Activated T-cell treated with anti-CD3 and anti-CD28 coated beads for 4 hours (primary cell): ENCODE data around the gene C3orf52.

Experiments used
- DNase-seq: peaks from one replicate; pipeline ENCODE4 v3.0.0-alpha.2; 2020

The C3orf52 gene

DNA sequence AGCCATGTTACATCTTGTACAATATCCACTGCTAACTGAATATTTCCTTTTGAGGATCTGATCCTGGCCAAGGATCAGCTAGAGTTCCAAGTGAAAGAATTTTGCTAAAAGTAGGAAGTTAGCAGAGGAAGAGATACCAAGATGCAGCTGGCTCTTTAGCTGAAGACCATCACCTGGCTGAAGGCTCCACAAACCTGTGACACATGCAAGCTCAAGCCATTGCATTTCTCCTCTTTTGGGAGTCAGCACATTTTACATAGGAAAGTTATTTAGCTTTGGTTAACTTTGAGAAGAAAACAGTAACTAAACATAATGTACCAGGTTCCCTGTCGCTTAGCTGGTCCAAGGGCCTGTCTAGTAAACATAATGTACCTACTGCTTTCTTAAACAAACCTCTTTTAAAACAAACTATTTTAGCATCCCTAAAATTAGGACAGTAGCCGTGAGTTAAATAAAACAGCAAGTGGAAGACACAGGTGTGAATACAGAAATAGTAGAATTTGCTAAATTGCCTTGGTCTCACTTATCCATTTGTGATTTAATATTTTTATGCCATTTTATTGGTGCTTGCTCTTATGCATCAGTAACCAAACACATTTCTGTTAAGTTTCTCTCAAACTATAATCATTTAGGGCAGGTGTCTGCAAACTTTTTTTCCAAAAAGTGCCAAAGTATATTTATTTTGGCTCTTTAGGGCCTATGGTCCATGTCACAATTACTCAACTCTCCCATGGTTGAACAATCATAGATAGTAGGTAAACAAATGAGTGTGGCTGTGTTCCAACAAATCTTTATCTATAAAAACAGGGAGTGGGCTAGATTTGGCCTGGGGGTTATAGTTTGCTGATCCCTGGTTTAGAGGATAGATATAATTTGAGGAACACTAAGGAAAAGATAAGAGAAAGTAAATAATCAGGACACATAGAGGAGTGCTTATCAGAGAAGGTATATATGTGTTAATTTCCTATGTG lies 35.7 kb downstream of the C3orf52 start:
- DNase-seq = no peak

DNA sequence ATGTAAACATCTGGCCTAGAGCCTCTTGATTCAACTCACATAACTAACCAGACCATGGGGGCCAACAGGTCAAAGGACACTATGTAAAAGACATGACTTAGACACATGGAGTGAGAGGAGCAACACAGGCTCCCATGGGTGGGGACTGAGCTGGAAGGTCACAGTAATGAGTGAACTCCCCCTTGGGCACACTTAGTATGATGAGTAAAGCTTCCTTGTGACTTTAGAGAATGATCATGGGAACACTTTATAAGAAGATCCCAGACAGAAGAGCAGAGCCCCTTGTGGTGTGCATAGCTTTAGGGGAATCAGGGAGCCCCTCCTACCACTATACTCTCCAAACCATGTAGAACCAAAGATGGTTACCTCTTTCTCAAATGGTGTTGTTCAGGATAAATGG lies 36.7 kb downstream of the C3orf52 start:
- no peak for DNase-seq

DNA sequence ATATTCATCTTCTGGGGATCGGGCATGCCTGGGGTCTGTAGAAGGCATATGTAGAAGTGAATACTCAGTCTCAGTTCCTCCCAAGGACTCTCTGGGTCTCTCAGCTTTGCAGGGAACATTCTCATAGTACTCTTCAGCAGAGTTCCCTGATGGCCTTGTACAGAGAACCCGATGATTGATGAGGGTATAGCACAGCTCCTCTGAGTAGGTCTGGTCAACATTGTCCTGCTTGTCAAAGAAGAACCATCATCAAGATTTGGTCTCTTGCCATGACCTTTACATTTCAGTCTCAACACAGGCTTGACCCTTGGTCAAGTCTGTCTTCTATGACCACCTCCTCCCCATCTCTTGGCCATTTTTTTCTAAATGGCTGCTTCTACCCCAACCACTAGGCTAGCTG lies 37.4 kb downstream of the C3orf52 start:
- no peak for DNase-seq

DNA sequence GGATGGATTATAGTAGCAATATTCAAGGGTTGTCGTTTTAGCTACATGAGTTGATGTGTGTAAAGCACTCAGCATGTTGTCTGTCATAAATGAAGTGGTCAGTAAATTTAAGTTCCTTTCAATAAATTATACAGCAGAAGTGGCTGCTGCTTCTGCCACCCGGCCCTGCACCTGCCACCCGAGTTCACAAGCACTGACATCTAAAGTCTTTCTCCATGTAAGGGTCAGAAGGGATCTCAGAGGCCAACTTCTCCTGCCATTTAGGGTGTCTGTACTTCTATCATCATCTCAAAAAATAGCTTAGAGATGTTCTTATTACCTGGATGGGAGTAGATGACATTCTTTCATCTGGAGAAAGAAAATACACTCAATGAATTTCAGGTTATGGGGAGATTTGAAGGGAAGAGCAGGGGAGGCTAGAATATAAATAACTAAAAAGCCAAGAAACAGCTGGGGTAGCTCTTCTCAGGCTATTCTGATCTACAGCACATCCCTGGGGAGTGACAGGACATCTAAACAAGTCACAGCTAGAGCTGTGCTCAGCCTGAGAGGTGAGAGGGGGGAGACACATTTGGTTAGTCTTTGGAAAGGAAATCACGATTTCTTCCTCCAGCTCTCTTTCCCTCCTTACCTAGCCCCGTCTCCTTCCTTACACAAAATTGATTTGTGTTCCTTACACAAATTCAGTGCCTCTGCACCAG lies 38.9 kb downstream of the C3orf52 start:
- no peak for DNase-seq

DNA sequence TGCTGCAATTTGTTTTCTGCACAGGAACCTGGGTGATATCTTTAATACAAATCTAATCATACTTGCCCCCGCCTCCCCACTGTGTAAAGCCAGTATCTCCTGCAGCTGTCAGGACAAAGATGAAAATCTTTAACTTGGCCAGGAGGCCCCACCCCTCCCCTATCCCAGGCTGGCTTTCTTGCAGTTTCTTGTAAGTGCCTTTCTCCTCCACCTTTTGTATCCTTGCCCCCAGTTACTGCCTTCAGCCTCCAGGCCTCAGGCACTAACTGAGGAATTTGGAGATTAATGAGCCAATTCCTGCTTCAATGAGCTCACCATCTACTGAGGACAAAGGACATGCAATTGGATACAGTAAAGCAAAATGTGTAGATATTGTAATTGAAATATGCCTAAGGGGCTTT lies 40.3 kb downstream of the C3orf52 start:
- no peak for DNase-seq

DNA sequence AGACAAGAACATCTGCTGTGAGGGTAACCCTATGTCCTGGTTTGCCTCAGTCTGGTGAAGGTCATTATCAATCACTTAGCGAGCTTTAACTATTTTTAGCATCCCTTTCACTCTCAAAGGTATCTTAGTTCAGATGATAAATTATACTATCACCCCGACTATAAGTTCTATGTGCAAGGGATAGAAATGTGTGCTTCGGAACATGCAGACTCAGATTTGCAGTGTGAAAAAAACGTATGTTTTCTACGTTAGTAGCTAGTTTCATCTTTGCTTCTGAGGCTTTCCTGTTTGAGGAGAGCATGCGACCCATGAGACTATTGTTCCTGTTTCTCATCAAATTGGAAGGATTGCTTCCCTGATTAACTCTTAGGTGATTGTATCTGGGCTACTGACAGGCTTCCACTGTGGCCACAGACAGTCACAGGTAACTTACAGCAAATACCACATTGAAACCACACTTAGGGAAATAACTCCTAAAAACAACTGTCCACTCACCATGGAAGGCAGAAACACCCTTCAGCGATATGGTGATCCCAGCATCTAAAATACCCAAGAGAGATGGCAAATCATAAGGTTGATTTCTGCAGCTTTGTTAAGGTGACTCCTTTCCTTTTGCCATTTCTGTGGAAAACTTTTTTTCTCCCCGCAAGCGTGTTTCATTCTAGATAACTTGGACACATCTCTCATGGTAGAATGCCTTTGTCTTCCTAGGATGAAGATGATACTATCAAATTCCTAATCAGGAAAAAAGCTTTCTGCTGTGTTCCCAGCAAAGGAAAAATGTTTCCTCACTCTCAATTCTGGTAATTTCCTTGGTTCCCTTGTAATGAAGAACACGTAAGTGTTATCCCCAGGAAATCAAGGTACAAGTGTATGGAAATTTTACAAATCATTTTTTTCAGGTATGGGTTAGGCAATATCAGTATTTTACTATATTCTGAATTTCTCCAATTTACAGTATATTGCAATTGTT lies 41.6 kb downstream of the C3orf52 start:
- no peak for DNase-seq

DNA sequence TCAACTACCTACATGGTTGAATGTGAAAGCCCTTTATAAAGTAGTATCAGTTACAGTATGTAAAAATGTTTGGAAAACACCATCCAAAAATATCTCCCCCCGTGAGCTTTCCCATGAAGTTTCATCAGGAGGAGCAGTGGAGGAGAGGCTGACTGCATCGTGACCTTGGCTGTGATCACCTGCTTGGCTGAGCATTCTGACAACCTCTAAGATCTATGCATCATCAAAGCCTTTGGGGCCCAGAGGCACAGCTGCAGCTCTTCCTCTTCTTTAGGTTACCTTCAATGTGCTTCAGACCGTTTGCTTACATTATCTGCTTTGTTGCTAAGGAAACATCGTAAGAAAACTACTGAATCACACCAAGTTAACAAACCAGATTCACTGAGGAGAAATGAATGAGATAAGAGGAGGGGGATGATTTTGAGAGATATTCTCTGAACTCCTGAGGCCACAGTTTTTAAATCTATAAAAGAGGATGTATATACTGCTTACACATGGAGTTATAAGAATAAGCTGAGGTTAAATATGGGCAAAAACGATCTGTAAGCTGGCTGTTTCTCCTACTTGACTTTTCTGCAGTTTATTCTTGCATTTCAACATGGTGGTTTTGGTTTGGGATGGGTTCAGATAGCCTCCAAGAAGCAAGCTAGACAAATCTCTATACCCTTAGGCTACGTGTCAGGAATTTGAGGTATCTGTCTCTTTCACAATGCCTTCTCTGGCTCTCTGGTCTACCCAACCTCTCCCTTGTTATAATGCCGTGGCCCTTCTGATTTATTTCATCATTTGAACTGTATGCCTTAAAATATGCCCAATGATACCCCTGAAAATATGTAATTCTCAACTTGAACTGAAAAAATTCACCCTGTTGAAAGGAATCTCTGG lies 42.9 kb downstream of the C3orf52 start:
- peak; percentile 22 for DNase-seq

DNA sequence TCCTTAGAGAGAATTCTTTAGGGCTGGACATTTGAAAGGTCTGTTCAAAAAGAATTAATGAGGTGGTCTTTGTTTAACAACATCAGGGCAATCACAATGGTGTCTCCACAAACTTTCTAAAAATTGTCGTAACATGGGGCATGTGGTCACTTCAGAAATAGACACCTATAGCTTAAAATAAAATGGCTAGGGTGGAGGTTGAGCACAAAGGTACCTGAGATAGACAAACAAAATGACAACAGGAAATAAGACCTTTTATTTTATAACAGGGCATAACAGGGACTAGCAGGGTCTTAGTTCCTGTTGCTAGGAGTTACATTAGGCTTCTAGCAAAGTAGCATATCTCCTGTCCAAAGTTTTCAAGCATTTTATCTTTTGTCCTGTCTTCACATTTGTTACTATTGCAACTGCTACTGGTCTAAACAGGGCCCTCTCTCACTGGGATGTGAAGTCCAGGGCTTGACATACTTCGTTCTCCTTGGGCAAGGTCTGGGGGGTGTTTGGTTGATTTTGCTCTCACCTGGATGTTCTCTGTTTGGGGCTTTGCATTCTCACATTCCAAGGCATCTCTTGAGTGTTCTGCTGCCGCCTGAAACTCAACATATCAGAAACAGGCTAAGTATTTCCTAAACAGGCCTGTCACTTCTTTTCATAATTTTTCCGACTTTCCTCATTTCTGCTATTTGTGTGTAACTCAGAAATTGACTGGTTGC lies 43.9 kb downstream of the C3orf52 start:
- no peak for DNase-seq

DNA sequence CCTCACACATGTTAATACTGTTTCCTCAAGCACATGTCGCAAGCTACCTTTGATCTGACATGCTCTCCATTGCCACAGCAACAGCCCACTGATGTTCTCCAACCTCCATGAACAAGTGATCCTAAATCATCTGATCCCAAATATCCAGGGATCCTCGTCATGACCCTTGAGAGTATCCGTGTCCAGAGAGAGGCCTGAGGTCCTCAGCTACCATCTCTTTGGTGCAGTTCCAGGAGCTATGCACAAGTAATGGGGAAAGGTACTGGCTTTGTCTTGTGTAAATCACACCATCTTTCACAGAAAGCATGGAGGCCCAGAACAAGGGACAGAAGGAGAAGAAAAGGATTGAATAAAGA lies 44.4 kb downstream of the C3orf52 start:
- no peak for DNase-seq

DNA sequence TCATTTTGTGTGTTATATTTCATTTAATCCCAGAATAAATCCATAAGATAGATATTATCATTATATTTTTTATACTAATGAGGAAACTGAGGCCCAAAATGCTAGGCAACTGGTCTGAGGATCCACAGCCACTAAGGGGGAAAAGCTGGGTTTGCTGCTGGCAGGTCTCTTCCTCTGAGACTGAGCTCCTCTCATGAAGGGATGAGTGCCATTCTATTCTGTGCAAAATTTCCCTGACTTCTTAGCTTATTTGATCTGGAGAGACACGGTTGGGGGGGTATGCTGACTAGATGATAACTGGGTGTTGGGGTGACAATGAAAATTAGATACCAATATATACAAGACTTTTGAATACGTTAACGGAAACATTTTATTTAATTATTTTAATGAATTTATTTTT lies 44.9 kb downstream of the C3orf52 start:
- DNase-seq = no peak

DNA sequence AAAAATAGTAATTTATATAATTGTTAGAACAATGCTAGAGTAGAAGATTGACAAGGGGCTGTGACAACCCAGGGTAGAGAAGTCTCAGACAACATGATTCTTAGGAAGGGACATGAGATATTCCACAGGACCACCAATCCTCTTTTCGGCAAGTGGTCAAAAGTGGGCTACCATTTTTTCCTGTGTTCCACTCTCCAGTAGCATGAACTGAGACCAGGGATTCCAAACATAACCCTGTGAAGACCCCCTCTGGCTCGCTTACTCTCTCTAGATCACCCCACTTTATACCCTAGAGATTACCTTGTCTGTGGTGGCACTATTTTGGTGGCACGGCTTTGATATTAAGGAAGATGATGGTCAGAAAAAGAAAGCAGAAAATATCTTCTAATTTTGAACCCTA lies 45.9 kb downstream of the C3orf52 start:
- DNase-seq = no peak

DNA sequence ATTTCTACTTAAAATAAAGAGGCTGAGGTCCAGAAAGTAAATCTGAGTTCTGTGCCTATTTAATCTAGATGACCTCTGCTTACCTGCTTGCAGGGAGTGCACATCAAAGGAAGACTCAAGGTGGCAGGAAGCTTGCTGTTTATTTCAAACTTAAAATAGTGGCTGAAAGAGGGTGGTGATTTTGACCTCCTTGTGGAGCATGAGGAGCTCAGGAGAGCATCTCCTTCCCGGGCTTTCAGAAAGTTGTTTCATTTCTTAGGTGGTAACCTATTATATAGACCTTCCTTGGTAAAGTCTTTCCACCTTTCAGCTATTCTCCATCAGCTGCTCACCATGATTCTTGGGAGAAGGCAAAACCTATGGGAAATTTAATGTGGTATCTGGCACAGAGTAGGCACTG lies 46.4 kb downstream of the C3orf52 start:
- no peak for DNase-seq

DNA sequence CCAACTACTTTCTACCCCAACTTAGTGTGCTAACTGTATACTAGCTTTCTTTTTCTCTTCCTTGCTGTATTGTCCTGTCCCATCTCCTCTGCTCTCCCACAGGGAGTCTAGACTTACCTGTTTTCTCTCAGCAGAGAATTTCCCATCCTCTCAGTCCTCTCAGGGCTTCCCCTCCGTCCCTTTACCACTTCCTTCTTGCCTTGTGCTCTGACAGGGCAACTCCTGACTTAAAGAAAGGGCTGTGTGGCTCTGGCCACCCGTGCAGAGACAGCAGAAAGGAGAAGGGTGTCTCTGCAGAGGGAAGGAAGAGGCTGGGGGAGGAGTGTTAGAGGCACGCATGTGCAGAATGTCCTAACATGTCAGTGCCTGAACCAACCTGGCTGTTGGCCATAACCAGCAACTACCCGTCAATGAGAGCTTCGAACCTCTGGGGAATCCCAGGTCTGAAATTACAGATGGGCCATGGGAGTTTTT lies 46.8 kb downstream of the C3orf52 start, which contains the start of gene GCSAM:
Gene GCSAM (minus strand): TSS at position 274 of the 474 bp plus-strand sequence. CDS start 128 bp downstream, at position 146.
- peak; percentile 42 for DNase-seq

DNA sequence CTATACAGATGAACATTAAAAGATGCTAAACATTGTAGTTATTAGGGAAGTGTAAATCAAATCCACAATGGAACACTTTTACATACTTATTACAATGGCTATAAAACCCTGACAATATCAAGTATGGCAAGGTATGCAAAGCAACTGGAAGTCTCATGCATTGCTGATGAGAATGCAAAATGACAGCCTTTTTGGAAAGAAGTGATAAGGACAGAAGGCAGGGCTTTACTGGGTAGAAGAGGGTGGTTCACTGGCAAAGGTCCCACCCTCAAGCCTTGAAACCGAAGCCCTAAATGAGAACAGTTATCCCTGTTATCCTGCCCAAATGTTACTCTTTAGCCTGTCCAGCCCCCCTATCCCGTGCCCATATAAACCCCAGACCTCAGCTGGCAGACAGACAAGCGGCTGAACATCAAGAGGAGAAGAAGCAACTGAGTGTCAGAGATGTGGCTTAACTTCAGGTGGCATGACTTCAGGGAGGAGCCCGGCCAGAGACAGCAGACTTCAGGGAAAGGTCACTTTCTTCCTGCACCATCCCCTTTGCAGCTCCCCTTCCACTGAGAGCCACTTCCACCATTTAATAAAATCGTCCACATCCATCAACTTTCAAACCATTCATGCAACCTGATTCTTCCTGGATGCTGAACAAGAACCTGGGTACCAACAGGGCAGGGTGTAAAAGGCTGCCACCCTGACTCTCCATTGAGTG lies 47.6 kb downstream of the C3orf52 start:
- DNase-seq = no peak

DNA sequence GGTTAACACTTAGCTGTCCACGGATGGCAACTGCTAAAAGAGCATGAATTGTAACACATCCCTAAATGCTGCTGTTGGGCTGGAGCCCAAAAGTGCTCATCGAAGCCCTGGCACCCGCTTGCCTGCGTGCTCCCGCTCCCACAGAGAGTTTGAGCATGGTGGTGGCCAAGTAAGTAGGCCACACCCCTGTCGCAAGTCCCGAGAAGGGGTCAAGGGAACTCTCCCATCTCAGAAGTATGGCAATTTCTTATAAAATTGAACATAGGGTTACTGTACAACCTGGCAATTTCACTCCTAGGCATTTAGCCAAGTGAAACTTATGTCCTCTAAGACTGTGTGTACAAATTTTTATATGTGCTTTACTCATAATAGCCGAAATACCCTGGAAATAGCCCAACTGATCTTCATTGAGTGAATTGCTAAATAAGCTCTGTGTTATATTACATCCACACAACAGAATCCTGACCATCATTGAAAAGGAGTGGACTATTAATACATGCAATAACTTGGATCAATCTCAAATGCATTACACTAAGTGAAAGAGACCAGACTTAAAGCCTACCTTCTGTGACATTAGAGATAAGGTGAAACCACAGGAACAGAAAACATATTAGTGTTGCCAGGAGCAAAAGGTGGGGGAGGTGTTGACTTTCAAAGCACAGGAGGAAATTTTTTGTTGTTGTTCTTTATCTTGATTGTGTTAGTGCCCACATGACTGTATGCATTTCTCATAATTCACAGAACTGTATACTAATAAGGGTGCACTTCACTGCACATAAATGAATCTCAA lies 48.3 kb downstream of the C3orf52 start:
- DNase-seq = no peak

DNA sequence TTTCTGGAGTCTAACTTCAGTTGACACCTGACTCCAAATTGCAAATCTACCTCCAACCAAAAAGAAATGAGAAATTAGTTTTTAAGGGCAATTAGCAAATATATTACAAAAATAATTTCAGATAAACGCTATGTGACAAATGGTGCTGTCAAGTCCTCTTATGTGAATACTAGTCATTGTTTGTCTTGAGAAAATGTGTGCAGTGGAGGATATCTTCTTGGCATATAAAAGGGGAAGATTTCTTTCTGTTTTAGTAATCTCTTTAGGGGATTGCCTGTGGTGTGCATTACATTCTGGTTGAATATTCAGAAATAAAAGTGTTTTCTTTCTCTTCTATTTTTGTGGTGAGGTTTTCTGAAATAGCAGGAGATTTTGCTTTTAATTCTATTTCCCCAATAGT lies 49.9 kb downstream of the C3orf52 start:
- DNase-seq = no peak

DNA sequence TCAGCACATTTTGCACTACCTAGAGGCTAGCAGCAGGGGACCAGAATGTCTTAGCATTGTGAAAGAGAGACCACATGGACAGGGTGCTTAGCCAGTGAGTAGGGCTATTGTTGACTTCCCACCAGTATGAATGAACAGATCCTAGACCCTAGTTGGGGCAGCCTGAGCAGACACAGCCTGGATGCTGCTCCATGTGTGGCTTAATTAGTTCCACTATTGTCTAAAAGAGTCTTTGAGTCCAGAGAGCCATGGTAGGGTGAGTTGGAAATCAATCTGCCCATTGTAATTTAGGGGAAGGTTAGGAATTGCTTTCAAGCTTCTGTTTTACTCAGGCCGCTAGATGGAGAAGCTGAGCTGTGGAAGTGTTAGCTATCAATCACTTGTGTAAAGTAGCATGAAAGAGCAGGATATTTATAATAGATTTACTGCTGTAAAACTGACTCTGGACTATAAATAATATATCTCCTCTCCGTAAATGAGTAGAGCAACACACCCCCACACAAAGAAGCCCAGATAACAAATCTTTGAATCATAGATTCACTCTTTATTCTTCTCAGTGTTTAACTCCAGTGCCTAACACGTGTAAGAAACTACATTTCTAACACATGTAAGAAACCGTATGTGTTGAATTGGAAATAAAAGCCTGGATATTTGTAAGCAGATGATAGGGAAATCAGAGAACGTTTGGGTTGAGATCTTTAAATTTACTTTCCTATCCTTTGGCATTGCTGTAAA lies 50.9 kb downstream of the C3orf52 start:
- DNase-seq = no peak

DNA sequence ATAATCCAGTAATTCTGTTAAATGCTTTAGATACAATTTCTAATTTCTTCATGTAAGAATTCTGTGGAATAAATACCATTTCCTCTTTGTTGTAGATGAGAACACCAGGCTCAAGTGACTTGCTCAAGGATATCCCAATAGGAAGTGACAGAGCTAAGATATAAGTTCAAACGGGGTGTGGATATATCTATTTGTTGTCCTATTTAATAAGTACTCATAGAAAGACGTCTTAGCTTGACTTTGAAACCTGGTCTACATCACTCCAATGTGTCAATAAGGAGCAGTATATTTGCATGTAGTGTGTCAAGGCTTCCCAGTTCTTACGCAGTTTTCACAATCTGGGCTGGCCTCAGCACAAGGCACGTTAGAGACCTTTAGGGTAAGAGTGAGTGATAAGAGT lies 51.6 kb downstream of the C3orf52 start:
- DNase-seq = no peak
